ENCODE measurements around the gene PDLIM3.
"Not testable (repeated sequence)": the region's sequence is repeated elsewhere in the genome, so short reads cannot be mapped to it uniquely, and the experiment has no call there.

- TF ChIP-seq CTCF (IDR thresholded peaks at IDR 0.05; ENCODE audit: insufficient read depth, low read length, poor library complexity, severe bottlenecking); EZH2phosphoT487 (conservative IDR thresholded peaks at IDR 0.05; ENCODE audit: low read length): not testable (repeated sequence)
These were observed 3.7 kb downstream of the PDLIM3 start for GRCh38 chr4:185531654-185532053.
